Left lung (tissue), 10 donors: ENCODE measurements around the gene TRIM33. TPM values are rescaled to one million over a fixed set of nuclear protein-coding genes. Genes with fewer than 3 reads are reported as not detected.

ENCODE experiments used
- ATAC-seq: fragments of 200-7000 bp; cut with Tn5 transposase; one replicate; pipeline ENCODE4 v1.9.1; 2020; ENCODE audit warnings: moderate library complexity
- DNase-seq, 4 donors: peaks; one replicate each; pipeline ENCODE4 v3.0.0-alpha.2; 2013 to 2020
- H3K27ac ChIP-seq, 2 donors: fragments of 200-600 bp; sonication (generic) in 1 of 2; one replicate each; pipeline versions ENCODE4 v1.5.0 to v1.8.0; 2020 to 2021
- H3K27me3 ChIP-seq, 2 donors: fragments of 200-600 bp; sonication (generic) in 1 of 2; one replicate each; pipeline versions ENCODE4 v1.5.0 to v1.8.0; 2020 to 2021
- H3K36me3 ChIP-seq, 2 donors: fragments of 200-600 bp; sonication (generic) in 1 of 2; one replicate each; pipeline versions ENCODE4 v1.5.0 to v1.8.0; 2020 to 2021
- H3K4me1 ChIP-seq, 2 donors: fragments of 200-600 bp; one replicate each; pipeline ENCODE4 v1.8.0; 2021
- H3K4me3 ChIP-seq, 2 donors: fragments of 200-600 bp; sonication (generic) in 1 of 2; one replicate each; pipeline versions ENCODE4 v1.5.0 to v1.8.0; 2020 to 2021; ENCODE audit warnings: mild to moderate bottlenecking in 1 of 2
- H3K9me3 ChIP-seq, 2 donors: fragments of 200-600 bp; sonication (generic) in 1 of 2; one replicate each; pipeline versions ENCODE4 v1.5.0 to v1.8.0; 2020 to 2021
- intact Hi-C, 2 donors: fragments of 100-400 bp; cut with DNase I; formaldehyde crosslinking; loops; one replicate each; pipeline versions ENCODE4 v1.11.2 to v1.14.2; 2022
- polyA plus RNA-seq, 6 donors: library from polyadenylated mRNA; unstranded; fragments of 120-200 nt; gene quantifications; one replicate each; pipeline ENCODE4 v1.2.1, GENCODE V29; 2013; ENCODE audit not compliant: insufficient read length in 6 of 6
- total RNA-seq, 2 donors: library from RNA; stranded (reverse); fragmentation: NEBNext Ultra II Directional; extraction: Animal tissue kit (Norgen Biotek cat#: 25700); gene quantifications; one replicate each; pipeline ENCODE4 v1.2.1, GENCODE V29; 2021
- TF ChIP-seq, protein P1 (sequence below), 2 donors: fragments of 200-600 bp; sonication (generic) in 1 of 2; IDR thresholded peaks; one replicate each; pipeline versions ENCODE4 v1.5.0 to v1.8.0; 2021; ENCODE audit warnings: antibody characterized with exemption in 2 of 2
- donor health status: DM: no; HTN: yes; CAD: no.
- donor health status: DM: no; HTN: no; CAD: no.

Gene TRIM33
- total and polyA plus RNA-seq, 8 donors, result 26.7 to 64.2 (median 53.0) TPM

DNA sequence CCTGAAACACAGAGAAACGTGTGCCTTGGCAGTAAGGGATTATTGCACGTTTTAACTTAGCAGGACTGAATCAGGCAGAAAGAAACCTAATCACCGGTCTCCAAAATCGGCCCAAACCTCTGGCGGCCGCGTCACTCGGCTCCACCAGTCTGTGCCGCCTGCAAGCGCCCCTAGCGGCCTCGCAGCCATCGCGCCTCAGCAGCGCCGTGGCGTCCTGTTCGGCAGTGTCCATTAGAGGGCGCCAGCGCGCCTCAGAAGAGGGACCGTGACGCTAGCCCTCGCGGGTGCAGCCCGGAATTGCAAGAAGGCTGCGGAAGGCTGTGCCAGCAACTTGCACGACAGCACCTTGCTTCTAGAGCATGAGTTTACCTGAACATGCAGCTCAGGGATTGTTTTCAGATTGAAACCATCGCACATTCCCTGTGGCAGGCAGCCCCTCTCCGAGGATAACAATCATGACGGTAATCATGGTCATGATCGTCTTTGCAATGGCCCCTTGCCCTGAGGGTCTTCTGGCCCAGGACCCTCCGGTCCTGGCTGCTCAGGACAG is 164.4 kb downstream of the TRIM33 start:
- Histone ChIP-seq H3K27ac (peak overlapping the region; percentile 70 to 74), H3K4me3 (peak overlapping the region; percentile 24 to 46), H3K36me3 (no peaks in the 10 kb centered on the region), H3K9me3 (no peaks in the 10 kb centered on the region), H3K4me1 (peaks cover 0 to 10% of the 10 kb centered on the region in 2 donors), H3K27me3 (no peaks in the 10 kb centered on the region)
- ATAC-seq (peak; percentile 100), DNase-seq (peak; percentile 95 to 100 (median 98))
- TF ChIP-seq, protein P1, sequence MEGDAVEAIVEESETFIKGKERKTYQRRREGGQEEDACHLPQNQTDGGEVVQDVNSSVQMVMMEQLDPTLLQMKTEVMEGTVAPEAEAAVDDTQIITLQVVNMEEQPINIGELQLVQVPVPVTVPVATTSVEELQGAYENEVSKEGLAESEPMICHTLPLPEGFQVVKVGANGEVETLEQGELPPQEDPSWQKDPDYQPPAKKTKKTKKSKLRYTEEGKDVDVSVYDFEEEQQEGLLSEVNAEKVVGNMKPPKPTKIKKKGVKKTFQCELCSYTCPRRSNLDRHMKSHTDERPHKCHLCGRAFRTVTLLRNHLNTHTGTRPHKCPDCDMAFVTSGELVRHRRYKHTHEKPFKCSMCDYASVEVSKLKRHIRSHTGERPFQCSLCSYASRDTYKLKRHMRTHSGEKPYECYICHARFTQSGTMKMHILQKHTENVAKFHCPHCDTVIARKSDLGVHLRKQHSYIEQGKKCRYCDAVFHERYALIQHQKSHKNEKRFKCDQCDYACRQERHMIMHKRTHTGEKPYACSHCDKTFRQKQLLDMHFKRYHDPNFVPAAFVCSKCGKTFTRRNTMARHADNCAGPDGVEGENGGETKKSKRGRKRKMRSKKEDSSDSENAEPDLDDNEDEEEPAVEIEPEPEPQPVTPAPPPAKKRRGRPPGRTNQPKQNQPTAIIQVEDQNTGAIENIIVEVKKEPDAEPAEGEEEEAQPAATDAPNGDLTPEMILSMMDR (IDR thresholded peaks at IDR 0.05), result peak; percentile 100
- intact Hi-C loops, result no loop called here

DNA sequence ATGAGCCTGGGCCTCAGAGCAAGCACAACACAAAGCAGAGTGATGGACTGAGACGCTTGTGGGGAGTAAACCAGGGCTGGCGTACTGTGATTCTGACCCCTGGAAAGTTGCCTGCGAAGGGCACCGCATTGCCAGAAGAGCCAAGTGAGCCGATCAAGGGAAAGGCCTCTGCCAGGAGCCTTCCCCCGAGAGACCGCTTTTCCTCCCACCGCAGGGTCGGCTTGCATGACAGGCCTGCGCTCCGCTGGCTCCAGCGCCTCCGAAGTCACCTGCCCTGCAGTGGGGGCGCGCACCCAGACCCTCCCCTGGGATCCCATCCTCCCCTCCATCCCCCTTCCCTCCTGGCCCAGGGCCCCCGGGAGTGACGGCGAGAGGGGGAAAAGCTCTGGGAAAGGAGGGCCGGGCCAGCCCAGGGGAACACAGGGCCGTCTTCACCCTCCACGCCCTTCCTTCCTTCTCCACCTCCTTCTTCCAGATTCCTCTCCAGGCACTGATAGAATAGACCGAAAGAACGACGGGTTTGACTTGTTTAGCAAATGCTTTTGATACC is 165.0 kb downstream of the TRIM33 start:
- ATAC-seq, result peak; percentile 69
- peak overlapping the region; percentile 70 to 74 for H3K27ac ChIP-seq
- peaks cover 0 to 10% of the 10 kb centered on the region in 2 donors for H3K4me1 ChIP-seq
- peak in 2 of 4 donors; percentile 19 to 22 for DNase-seq
- H3K36me3 ChIP-seq, result no peaks in the 10 kb centered on the region
- intact Hi-C loops, result no loop called here
- no peaks in the 10 kb centered on the region for H3K9me3 ChIP-seq
- TF ChIP-seq, protein P1 (IDR thresholded peaks at IDR 0.05), result no peak
- H3K27me3 ChIP-seq, result no peaks in the 10 kb centered on the region
- H3K4me3 ChIP-seq, result peak overlapping the region; percentile 24 to 46

DNA sequence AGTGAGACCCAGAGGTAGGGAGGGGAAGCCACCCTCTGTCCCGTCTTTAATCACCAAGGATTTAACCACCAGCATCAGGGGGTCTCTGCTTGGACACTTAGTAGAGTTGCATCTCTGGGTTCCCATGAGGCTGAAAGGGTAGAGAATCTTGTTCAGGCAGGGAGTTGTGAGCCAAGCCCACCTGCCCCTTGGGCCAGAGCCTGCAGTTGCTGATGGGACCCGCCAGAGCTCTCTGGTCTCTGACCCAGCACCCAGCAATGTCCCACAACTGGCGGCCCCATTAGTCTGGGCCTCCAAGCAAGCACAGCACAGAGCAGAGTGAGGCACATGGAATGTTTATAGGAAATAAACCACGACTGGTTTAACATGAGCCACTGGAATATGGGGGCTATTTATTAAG is 166.3 kb downstream of the TRIM33 start:
- TF ChIP-seq, protein P1 (IDR thresholded peaks at IDR 0.05), result no peak
- H3K36me3 ChIP-seq, result no peaks in the 10 kb centered on the region
- intact Hi-C loops, result no loop called here
- H3K4me3 ChIP-seq, result no peak overlapping the region
- no peaks in the 10 kb centered on the region for H3K9me3 ChIP-seq
- DNase-seq (no peak), ATAC-seq (no peak)
- no peaks in the 10 kb centered on the region for H3K27me3 ChIP-seq
- H3K4me1 ChIP-seq, result peaks cover 0 to 10% of the 10 kb centered on the region in 2 donors
- H3K27ac ChIP-seq, result no peak overlapping the region

Other genes with a start within 250 kb of the TRIM33 start
- 10 to 100 TPM; 29.4 to 33.9 TPM for gene BCAS2, start 70.4 kb upstream of the TRIM33 start, total RNA-seq
- gene BCAS2, start 70.4 kb upstream of the TRIM33 start, polyA plus RNA-seq, result 10 to 100 TPM; 42.1 to 49.0 (median 46.5) TPM
- 1 to 10 TPM; 3.2 to 4.7 TPM for gene DENND2C, start 158.8 kb upstream of the TRIM33 start, total RNA-seq
- 1 to 10 TPM; 4.3 to 5.4 (median 5.1) TPM for gene DENND2C, start 158.8 kb upstream of the TRIM33 start, polyA plus RNA-seq
- gene AMPD1, start 184.3 kb upstream of the TRIM33 start, total RNA-seq, result under 1 TPM in 1 of 2 donors, not detected in 1; 0.79 TPM
- gene AMPD1, start 184.3 kb upstream of the TRIM33 start, polyA plus RNA-seq, result not detected
- 10 to 100 TPM; 31.3 to 39.6 TPM for gene NRAS, start 205.6 kb upstream of the TRIM33 start, total RNA-seq
- gene NRAS, start 205.6 kb upstream of the TRIM33 start, polyA plus RNA-seq, result 10 to 100 TPM; 53.9 to 62.4 (median 58.4) TPM
- gene CSDE1, start 246.8 kb upstream of the TRIM33 start, total RNA-seq, result 100 to 1,000 TPM; 493 to 524 TPM
- 100 to 1,000 TPM; 390 to 467 (median 423) TPM for gene CSDE1, start 246.8 kb upstream of the TRIM33 start, polyA plus RNA-seq